Stimulated activated CD8-positive, alpha-beta memory T cell treated with anti-CD3 and anti-CD28 coated beads, Interleukin-2, amount 100 ng/mL, for 48 hours (primary cell): Measurements from ENCODE around the gene PRODH2.
"Not testable (repeated sequence)": the region's sequence is repeated elsewhere in the genome, so short reads cannot be mapped to it uniquely, and the experiment has no call there.

Experiments
- DNase-seq, 2 donors: peaks; one replicate each; pipeline ENCODE4 v3.0.0-alpha.2; 2020; ENCODE audit warnings: low read depth in 2 of 2

PRODH2 gene

DNA sequence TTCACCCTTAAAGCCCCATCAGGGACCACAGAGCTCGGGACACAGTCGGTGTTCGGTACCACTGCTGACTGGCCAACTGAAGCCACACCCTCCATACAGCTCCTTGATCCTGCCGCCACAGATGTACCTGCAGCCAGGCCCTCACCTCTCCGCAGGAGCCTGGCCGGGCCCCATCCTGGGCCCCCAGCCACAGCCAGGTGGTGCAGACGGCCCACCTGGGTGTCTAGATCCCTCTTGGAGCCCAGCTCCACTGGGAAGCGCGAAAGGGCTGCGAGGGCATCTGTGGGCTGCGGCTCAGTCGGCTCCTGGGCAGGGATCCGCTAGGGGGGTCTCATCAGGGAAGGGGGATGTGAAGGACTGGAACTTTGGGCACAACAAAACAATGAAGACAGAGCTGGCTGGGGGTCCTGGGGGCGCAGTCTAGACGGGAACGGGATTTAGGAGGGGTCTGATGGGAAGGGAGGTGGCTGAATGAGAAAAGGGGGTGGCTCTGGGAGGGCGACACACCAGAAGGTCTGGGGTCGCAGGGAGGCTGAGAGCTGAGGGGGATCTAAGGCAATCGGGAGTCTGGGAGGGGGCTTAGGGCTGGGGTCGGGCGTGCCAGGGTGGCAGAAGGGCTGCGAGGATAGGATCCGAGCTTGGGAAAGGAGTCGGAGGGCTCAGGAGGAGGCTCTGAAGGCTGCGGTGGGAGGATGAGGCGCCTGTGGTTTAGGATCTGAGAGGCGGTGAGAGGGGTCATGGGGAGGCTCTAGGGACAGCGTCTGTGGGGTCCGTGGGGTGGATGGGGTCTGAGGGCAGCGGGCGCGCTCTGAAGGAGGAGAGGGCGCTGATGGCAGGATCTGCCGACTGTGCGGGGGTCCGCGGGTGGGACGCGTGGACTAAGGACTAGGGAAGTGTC, 15.8 kb downstream of the PRODH2 start:
- no peak for DNase-seq

DNA sequence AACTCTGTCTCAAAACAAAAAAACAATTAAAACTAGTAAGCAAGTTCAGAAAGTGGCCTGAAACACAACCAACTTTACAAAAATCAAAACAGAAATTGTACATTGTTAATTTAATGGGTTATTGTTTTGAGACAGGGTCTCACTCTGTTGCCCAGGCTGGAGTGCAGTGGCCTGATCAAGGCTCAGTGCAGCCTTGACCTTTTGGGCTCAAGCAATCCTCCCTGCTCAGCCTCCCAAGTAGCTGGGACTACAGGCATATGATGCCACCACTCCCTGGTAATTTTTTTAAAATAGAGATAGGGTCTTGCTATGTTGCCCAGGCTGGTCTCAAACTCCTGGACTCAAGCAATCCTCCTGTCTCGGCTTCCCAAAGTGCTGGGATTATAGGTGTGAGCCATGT, 17.1 kb downstream of the PRODH2 start:
- DNase-seq, result not testable (repeated sequence)

DNA sequence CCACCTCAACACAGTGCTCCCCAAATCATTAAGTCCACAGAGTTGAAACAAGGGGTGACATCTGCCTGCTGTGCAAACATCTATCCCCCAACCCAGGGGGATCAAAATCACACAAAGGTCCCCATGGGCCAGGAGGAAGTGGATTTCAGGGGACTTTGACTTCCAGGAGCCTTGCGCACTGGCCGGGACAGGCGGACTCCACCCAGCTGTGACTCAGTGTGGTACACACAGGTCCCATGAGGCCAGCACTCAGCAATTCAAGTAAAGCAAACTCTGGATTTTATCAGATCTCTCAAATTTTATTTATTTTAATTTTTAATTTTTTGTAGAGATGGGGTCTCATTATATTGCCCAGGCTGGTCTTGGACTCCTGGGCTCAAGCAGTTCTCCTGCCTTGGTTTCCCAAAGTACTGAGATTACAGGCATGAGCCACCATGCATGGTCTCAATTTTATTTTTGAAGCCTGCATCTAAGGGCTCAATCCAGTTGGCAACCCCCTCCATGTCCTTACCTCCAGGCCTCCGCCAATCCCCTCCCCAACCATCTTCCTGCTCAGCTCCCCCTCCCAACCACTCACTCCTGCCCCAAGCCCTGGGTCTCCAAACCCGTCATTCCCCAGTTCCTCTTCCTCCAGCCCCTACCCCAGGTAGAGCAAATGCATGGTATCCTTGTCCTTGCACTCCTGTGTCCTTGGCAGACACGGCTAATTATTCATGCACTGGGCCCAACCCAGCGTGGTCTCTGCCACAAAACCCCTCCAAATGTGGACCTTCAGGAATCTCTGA, 19.1 kb downstream of the PRODH2 start:
- DNase-seq, result no peak

DNA sequence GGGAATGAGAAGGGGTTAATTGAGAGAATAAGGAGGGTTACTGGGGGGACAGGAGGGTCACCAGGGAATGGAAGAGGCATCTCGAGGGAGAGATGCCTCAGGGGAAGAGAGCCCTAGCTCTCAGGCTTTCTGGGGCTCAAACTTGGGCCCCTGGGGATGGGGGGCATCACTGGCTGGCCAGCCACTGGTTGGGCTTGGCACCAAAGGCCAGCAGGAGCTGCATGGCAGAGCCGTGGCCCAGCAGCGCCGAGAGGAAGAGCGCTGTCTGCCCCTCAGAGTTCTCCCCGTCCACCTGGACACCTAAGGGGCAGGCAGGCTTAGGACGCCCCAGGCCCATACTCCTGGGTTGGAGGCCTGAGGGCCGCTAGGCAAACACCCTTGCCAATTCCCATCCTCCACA, 19.8 kb downstream of the PRODH2 start:
- no peak for DNase-seq

DNA sequence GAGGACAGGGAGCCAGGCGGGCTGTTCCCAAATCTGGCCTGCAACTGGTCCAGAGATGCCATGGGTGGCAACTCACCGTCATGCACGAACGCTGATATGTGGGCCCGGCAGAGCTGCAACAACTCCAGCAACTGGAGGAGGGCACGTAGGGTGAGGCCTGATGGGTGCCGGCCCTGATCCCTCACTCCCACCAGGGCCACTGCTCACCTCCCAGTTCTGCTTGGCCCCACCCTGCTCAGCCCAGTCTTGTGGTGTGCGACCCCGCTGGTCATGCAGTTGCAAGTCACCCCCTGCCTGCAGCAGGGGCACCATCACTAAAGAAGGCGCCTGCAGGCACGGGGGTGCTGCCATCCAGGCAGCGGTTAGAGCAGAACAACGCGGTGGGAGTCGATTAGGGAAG, 20.3 kb downstream of the PRODH2 start:
- no peak for DNase-seq

DNA sequence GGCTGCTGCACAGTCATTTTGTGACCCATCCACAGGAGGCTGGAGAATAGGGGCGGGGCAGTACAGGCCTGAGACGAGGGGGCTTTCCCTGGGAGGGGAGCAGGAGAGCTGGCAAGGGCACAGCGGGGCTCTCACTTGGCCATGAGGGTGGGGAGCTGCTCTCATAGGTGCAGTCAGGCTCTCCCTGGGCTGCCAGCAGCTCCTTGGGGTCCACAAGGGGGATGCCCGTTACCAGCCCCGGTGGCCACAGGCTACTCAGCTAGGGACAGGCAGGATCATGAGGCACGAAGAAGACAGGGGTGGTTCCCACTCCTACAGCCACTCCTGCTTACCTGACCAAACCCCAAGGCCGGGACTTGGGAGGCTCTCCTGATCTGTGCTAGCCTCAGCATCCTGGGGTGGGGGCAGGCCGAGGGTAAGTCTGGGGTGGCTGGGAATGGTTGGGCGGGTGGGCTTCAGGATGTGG, 20.8 kb downstream of the PRODH2 start:
- no peak for DNase-seq

DNA sequence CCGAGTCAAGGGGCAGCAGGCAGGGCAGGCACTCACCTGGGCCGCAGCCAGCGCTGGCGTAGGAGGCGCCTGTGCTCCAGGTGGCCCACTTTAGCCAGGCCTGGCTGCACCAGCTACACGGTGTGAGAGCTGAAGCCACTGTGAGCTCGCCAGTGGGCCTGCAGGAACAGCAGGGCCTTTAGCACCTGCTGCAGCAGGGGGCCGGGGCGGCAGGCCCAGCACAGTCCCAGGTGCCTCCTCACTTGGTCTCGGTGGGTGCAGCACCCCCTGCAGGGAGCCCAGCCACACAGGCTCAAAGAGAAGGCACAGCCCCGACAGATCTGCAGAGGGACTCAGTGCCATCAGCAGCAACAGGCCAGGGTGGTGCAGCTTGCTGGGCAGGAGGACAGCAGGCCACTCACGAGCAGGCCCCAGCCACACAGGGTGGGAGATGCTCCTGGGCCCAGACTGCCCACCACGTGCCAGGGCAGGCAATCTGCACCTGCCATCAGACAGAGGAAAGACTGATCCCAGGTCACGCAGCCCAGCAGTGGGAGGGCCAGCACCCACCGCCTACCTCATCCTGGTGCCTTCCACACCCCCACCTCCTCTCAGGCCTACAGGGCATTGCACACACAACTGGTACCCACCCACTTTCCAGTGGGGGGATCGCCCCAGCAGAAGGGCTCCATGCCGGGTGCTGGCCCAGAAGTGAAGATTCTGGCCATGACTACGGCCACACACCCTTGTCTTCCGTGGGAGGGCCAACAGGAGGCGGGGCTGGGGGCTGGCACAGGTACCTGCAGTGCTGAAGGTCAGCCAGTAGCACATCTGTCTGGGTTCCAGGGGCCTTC, 21.4 kb downstream of the PRODH2 start:
- no peak for DNase-seq

DNA sequence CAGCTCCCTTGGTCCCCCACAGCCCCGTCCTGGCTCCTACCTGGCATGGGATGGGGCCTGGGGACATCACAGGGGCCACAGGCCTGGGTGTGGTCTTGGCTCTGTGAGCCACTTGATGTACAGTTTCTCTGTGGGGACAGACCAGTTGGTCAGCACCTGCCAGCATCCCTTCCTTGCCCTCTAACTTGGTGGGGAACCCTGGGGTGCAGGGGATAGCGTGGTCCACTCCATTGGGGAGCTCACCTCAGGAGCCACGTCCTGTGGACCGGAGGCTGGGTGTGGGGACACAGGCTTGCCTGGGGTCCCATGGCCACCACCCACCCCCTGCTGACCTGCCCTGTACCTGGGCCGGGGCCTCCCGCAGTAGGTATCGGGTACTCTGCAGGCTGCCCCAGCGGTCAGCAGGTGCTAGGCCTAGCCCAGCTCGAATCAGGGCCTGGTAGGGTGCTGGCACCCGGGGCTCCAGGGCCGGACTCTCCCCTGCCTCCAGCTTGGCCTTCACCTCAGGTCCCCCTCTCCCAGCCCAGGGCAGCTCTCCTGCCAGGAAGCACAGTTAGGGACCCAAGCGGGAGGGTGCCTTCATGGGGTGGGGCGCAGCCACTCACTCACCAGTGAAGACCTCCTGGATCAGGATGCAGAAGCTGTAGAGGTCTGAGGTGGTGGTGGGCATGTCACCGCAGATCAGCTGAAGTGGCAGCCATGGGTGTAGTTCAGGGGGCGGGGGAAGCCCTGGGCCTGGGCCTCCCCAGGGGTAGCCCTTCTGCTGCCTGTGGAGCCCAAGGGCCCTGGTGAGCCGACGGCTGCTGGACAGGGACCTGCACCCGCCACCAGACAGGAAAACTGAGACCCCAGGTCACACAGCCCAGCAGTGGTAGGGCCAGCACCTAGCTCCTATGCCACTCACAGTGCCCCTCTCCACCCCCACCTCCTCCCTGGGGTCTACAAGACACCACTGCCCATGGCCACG, 22.4 kb downstream of the PRODH2 start:
- DNase-seq, result no peak

DNA sequence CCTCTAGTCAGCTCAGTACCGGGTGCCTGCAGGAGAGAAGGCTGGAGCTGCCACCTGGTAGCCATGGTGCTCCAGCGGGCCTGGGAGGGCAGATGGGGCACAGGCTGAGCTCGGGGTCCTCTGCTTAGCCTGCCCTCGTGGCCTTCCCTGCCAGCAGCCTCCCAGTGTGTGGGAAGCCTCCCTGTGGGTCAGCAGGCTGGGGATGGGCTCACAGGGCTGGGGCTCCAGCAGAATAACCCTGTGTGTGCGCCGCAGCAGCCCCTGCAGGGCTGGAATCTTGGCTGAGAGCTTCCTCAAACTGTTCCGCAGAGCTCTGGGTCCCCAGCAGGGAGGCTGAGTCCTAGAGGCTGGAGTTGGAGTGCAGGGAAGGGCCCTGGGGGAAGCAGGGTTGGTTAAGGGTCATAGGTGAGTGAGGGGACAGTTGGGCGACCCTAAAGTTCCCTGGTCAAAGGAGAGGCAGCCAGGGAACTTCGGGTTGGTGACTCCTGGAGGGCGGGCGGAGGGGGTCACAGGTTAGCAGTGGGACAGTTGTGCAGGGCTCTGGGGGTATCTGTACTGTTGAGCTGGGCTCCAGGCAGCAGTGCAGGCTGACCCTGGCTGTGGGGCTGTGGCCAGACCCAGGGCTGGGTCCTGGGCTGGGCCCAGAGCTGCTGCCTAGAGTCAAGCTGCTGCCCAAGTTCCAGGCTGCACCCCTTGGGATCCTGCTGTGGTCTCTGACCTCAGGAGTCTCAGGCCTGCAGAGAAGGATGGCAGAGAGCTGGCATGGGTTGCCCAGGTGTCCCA, 23.3 kb downstream of the PRODH2 start:
- DNase-seq, result no peak

DNA sequence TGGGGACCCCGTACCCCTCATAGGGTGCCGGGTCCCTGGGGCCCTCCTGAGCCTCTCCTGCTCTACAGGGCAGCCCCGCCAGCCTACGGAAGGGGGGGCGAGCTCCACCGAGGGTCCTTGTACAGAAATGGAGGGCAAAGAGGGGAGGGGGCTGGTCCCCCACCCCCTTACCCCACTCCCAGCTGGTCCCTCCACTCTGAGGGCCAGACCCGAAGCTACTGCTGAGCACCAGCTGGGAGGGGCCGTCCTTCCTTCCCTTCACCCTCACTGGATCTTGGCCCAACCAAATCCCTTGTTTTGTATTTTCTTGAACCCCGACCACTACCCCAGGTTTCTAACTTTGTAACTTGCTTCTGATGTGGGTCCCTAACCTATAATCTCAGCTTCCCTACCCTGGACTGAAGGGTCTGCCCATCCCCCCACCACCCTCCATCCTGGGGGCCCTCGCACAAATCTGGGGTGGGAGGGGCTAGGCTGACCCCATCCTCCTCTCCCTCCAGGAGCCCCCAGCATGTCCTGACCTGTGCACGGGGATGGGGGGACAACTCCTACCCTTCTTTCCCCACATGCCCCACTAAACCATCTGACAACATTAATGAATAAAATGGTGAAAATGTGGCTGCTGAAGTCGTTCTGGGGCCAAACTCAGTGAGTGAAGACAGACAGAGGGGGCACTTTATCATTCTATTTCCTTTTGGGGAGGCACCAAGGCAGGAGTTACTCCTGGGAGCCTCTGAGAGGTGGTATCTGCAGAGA, 24.3 kb downstream of the PRODH2 start:
- DNase-seq, result no peak

DNA sequence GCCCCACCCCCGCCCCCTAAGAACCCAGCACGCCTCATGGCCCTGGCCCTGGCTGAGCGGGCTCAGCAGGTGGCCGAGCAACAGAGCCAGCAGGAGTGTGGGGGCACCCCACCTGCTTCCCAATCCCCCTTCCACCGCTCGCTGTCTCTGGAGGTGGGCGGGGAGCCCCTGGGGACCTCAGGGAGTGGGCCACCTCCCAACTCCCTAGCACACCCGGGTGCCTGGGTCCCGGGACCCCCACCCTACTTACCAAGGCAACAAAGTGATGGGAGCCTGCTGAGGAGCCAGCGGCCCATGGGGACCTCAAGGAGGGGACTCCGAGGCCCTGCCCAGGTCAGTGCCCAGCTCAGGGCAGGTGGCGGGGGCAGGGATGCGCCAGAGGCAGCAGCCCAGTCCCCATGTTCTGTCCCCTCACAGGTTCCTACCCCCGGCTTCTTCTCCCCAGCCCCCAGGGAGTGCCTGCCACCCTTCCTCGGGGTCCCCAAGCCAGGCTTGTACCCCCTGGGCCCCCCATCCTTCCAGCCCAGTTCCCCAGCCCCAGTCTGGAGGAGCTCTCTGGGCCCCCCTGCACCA, 25.3 kb downstream of the PRODH2 start:
- DNase-seq, result no peak

DNA sequence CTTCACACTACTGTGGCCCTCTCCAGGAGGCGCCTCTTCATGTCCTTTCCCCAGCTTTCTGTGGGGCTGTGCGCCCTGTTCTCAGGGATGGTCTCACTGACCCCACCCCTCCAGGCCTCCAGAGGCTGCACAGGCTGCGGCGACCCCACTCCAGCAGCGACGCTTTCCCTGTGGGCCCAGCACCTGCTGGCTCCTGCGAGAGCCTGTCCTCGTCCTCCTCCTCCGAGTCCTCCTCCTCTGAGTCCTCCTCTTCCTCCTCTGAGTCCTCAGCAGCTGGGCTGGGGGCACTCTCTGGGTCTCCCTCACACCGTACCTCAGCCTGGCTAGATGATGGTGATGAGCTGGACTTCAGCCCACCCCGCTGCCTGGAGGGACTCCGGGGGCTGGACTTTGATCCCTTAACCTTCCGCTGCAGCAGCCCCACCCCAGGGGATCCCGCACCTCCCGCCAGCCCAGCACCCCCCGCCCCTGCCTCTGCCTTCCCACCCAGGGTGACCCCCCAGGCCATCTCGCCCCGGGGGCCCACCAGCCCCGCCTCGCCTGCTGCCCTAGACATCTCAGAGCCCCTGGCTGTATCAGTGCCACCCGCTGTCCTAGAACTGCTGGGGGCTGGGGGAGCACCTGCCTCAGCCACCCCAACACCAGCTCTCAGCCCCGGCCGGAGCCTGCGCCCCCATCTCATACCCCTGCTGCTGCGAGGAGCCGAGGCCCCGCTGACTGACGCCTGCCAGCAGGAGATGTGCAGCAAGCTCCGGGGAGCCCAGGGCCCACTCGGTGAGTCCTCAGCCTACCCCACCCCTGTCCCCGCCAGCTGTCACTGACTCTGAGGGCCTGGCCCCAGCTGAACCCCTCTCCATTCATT, 26.1 kb downstream of the PRODH2 start:
- no peak for DNase-seq

DNA sequence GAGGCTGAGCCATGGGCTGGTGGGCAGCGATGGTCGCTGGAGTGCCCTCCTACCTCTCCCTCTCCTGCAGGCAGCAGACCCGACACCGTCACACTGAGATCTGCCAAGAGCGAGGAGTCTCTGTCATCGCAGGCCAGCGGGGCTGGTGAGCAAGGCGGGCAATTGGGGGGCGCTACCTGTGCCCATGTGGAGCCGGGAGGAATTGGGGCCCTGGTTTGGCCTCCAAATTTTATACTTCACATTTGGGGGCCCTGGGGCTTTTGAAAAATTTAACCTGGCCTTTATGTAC, 27.4 kb downstream of the PRODH2 start:
- DNase-seq, result no peak

DNA sequence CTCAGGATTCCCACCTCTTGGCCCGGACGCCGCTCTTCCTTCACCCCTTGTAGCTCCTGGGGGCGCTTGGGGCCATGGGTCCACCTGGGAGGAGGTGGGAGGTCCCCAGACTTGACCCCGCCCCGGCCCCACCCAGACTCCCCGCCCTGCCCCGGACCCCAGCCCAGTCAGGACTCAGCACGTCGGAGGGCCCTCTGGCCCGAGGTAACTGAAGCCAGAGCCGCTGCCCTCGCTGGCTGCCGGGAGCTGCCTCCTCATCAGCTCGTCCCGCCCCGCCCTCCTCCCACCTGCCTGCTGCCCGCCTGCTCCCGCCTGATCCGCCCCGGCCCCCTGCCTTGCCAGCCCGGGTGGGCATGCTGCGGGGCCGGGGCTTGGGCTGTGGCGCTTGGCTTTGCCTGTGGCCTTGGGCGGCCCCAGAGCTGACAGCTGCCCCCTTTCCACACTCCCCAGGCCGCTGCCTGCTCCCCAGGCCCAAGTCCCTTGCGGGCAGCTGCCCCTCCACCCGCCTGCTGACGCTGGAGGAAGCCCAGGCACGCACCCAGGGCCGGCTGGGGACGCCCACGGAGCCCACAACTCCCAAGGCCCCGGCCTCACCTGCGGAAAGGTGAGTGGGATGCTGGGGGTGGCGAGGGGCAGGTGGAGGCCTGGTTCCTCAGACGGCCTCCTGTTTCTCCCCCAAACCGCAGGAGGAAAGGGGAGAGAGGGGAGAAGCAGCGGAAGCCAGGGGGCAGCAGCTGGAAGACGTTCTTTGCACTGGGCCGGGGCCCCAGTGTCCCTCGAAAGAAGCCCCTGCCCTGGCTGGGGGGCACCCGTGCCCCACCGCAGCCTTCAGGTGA, 27.9 kb downstream of the PRODH2 start:
- DNase-seq, result no peak

DNA sequence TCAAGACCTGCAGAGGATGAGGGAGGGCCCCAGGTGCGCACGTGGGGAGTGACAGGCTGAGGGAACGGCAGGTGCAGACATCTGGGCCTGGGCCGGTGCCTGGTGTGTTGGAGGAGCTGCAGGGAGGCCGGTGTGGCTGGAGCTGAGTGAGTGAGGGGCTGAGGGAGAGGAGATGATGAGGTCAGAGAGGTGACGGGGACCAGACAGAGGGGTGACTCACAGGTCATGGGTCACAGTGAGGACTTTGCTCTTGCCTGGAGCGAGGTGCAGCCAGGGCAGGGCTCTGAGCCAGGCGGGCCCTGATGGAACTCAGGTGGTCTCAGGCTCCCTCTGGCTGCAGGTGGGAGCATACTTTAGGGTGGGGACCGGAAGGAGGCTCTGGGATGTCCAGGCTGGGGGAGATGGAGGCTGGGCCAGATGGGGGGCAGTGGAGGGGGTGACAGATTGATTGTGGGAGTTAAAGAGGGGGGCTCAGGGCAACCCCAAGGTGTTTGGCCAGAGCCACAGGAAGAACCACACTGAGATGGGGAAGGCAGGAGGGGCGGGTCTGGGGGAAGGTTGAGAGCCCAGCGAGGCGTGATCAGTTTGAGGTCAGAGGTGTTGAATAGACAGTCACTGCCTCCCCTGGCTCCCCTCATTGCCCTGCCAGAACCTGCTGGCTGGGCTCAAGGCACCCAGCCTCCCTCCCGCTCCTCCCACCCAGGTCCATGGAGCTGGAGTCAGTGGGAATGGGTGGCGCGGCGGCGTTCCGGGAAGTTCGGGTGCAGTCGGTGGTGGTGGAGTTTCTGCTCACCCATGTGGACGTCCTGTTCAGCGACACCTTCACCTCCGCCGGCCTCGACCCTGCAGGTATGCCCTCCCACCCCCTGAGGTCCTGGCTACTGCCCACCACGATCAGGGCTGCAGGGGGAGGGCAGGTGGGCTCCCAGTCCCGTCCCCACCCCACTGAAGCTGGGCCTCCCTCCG, 28.9 kb downstream of the PRODH2 start:
- no peak for DNase-seq

DNA sequence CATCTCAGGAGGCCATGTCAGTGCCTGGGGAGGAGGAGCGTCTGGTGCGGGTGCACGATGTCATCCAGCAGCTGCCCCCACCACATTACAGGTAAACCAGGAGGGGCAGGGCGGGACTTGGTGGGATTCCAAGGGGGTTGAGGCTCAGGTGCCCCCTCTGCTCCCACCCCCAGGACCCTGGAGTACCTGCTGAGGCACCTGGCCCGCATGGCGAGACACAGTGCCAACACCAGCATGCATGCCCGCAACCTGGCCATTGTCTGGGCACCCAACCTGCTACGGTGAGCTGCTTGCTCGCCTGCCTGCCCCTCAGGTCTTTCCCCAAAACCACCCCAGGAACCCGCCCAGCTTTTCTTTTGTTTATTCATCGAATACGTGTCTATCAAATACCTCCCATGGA, 30.1 kb downstream of the PRODH2 start:
- no peak for DNase-seq
